ENCODE measurements around the gene HOXA1.

The HOXA1 gene

GRCh38 chr7:27073076-27073475, 22.7 kb downstream of the HOXA1 start:
- Histone ChIP-seq H3K4me3 (ENCODE audit: low read length) (no peak overlapping the region), H3K9me3 (replicated peaks; ENCODE audit: insufficient read depth, low read length) (no peaks in the 10 kb centered on the region), H2AFZ (ENCODE audit: low read length) (no peak overlapping the region), H3K4me2 (ENCODE audit: low read depth, low read length) (no peak overlapping the region), H3K4me1 (ENCODE audit: low read length) (no peaks in the 10 kb centered on the region), H3F3A (ENCODE audit: insufficient read depth, low read length) (no peaks in the 10 kb centered on the region), H3K9me2 (replicated peaks; ENCODE audit: insufficient read depth, low read length) (no peaks in the 10 kb centered on the region), H3K79me2 (ENCODE audit: low read length) (no peaks in the 10 kb centered on the region), H3K9ac (ENCODE audit: low read length) (no peak overlapping the region), H3K36me3 (replicated peaks; ENCODE audit: insufficient read depth, low read length) (no peaks in the 10 kb centered on the region), H4K20me1 (ENCODE audit: insufficient read depth, low read length) (no peaks in the 10 kb centered on the region), H3K27me3 (replicated peaks; ENCODE audit: insufficient read depth, low read length) (no peaks in the 10 kb centered on the region), H3K27ac (ENCODE audit: low read length) (no peak overlapping the region)
- DNase-seq = no peak
- TF ChIP-seq CTCF (IDR thresholded peaks at IDR 0.05; ENCODE audit: low read length) = no peak
- TF ChIP-seq EZH2 (optimal IDR thresholded peaks at IDR 0.05; ENCODE audit: low read depth, low read length) = no peak
- no peak for TF ChIP-seq EZH2phosphoT487 (IDR thresholded peaks at IDR 0.05; ENCODE audit: low read length)

- Histone ChIP-seq H3K27me3 (replicated peaks; ENCODE audit: insufficient read depth, low read length) (no peaks in the 10 kb centered on the region), H3K4me2 (ENCODE audit: low read depth, low read length) (no peak overlapping the region), H3K9me3 (replicated peaks; ENCODE audit: insufficient read depth, low read length) (no peaks in the 10 kb centered on the region), H3K4me3 (ENCODE audit: low read length) (no peak overlapping the region), H3K9ac (ENCODE audit: low read length) (no peak overlapping the region), H3K36me3 (replicated peaks; ENCODE audit: insufficient read depth, low read length) (no peaks in the 10 kb centered on the region), H4K20me1 (ENCODE audit: insufficient read depth, low read length) (no peaks in the 10 kb centered on the region), H3K4me1 (ENCODE audit: low read length) (no peaks in the 10 kb centered on the region), H2AFZ (ENCODE audit: low read length) (no peak overlapping the region), H3F3A (ENCODE audit: insufficient read depth, low read length) (no peaks in the 10 kb centered on the region), H3K79me2 (ENCODE audit: low read length) (no peaks in the 10 kb centered on the region), H3K9me2 (replicated peaks; ENCODE audit: insufficient read depth, low read length) (no peaks in the 10 kb centered on the region), H3K27ac (ENCODE audit: low read length) (no peak overlapping the region)
- TF ChIP-seq CTCF (IDR thresholded peaks at IDR 0.05; ENCODE audit: low read length) = no peak
- TF ChIP-seq EZH2 (optimal IDR thresholded peaks at IDR 0.05; ENCODE audit: low read depth, low read length) = no peak
- TF ChIP-seq EZH2phosphoT487 (IDR thresholded peaks at IDR 0.05; ENCODE audit: low read length) = no peak
- DNase-seq = no peak
Observed at GRCh38 chr7:27071622-27072390, 24.0 kb downstream of the HOXA1 start.

- H3F3A ChIP-seq (ENCODE audit: insufficient read depth, low read length) = no peaks in the 10 kb centered on the region
- H3K79me2 ChIP-seq (ENCODE audit: low read length) = no peaks in the 10 kb centered on the region
- no peak for DNase-seq
- no peak for TF ChIP-seq CTCF (IDR thresholded peaks at IDR 0.05; ENCODE audit: low read length)
- no peak for TF ChIP-seq EZH2phosphoT487 (IDR thresholded peaks at IDR 0.05; ENCODE audit: low read length)
- H3K9me3 ChIP-seq (replicated peaks; ENCODE audit: insufficient read depth, low read length) = no peaks in the 10 kb centered on the region
- no peaks in the 10 kb centered on the region for H3K36me3 ChIP-seq (replicated peaks; ENCODE audit: insufficient read depth, low read length)
- no peak overlapping the region for H3K4me2 ChIP-seq (ENCODE audit: low read depth, low read length)
- no peaks in the 10 kb centered on the region for H3K9me2 ChIP-seq (replicated peaks; ENCODE audit: insufficient read depth, low read length)
- no peaks in the 10 kb centered on the region for H3K27me3 ChIP-seq (replicated peaks; ENCODE audit: insufficient read depth, low read length)
- H3K27ac ChIP-seq (ENCODE audit: low read length) = no peak overlapping the region
- H3K4me3 ChIP-seq (ENCODE audit: low read length) = no peak overlapping the region
- H4K20me1 ChIP-seq (ENCODE audit: insufficient read depth, low read length) = no peaks in the 10 kb centered on the region
- no peak overlapping the region for H3K9ac ChIP-seq (ENCODE audit: low read length)
- no peak overlapping the region for H2AFZ ChIP-seq (ENCODE audit: low read length)
- no peaks in the 10 kb centered on the region for H3K4me1 ChIP-seq (ENCODE audit: low read length)
Observed at GRCh38 chr7:27068259-27068658, 27.5 kb downstream of the HOXA1 start.
